Measurements from ENCODE around the gene TRAF4. TPM values are rescaled to one million over a fixed set of nuclear protein-coding genes. Genes with fewer than 3 reads are reported as not detected.
A peak's percentile ranks its signal among the peaks of the same experiment; 100 is the strongest.
"Not testable (repeated sequence)": the region's sequence is repeated elsewhere in the genome, so short reads cannot be mapped to it uniquely, and the experiment has no call there.

Gene TRAF4
- total RNA-seq, 2 experiments from 2014 or later, result 75.9 to 80.4 TPM

- CTCF ChIA-PET, result interaction anchor here (1.7 to 2.9 kb wide), 2 partner anchors 9 to 32 kb away, joined by 9 to 11 read pairs; no protein-coding TSS in a partner anchor
- no peak overlapping the region for H3K27ac Mint-ChIP-seq
- peaks cover 9% of the 10 kb centered on the region for H3K36me3 Mint-ChIP-seq (ENCODE audit: low read depth)
- H3K4me1 Mint-ChIP-seq (ENCODE audit: low read depth), result peaks cover 12% of the 10 kb centered on the region
- no peak overlapping the region for H3K4me3 Mint-ChIP-seq
- DNase-seq, result no peak
- no peaks in the 10 kb centered on the region for H3K9me3 Mint-ChIP-seq
- intact Hi-C loops (cut with micrococcal nuclease), result no loop called here
- no peaks in the 10 kb centered on the region for H3K27me3 Mint-ChIP-seq (ENCODE audit: low read depth)
These were observed 15.6 kb downstream of the TRAF4 start for GRCh38 chr17:28759256-28759865.

GRCh38 chr17:28760601-28761562, 17.1 kb downstream of the TRAF4 start:
- no peak overlapping the region for H3K27ac Mint-ChIP-seq
- H3K36me3 Mint-ChIP-seq (ENCODE audit: low read depth), result peaks cover 9% of the 10 kb centered on the region

GRCh38 chr17:28763137-28763799, 19.5 kb downstream of the TRAF4 start:
- DNase-seq, result no peak
- no peaks in the 10 kb centered on the region for H3K27me3 Mint-ChIP-seq (ENCODE audit: low read depth)
- H3K36me3 Mint-ChIP-seq (ENCODE audit: low read depth), result peaks cover 6% of the 10 kb centered on the region
- H3K4me3 Mint-ChIP-seq, result no peak overlapping the region
- H3K4me1 Mint-ChIP-seq (ENCODE audit: low read depth), result peaks cover 12% of the 10 kb centered on the region
- H3K9me3 Mint-ChIP-seq, result no peaks in the 10 kb centered on the region
- CTCF ChIA-PET, result interaction anchor here (0.6 to 5.5 kb wide), 67 partner anchors 9 to 738 kb away, joined by 3 to 80 read pairs (median 5); partner anchors contain the start of genes DHRS13, FAM222B, FLOT2 and NEK8
- intact Hi-C loops (cut with micrococcal nuclease), result loop anchor here (1.0 to 5.0 kb wide), 8 partner anchors 36 to 354 kb away; partner anchors contain the start of genes DHRS13, FAM222B, NEK8 and TLCD1
- H3K27ac Mint-ChIP-seq, result no peak overlapping the region

More at GRCh38 chr17:28760601-28761562, 17.1 kb downstream of the TRAF4 start:
- H3K4me1 Mint-ChIP-seq (ENCODE audit: low read depth), result peaks cover 12% of the 10 kb centered on the region
- CTCF ChIA-PET, result interaction anchor here (0.6 to 4.8 kb wide), 6 partner anchors 9 to 192 kb away, joined by 3 to 26 read pairs (median 8); partner anchors contain the start of gene PHF12
- intact Hi-C loops (cut with micrococcal nuclease), result loop anchor here (5.0 kb wide), 2 partner anchors 34 to 356 kb away; partner anchors contain the start of genes NEK8 and TLCD1
- no peaks in the 10 kb centered on the region for H3K27me3 Mint-ChIP-seq (ENCODE audit: low read depth)
- no peak overlapping the region for H3K4me3 Mint-ChIP-seq
- no peaks in the 10 kb centered on the region for H3K9me3 Mint-ChIP-seq
- no peak for DNase-seq

- peak; percentile 93 for DNase-seq
- Mint-ChIP-seq H3K36me3 (ENCODE audit: low read depth) (peaks cover 4% of the 10 kb centered on the region), H3K4me3 (no peak overlapping the region), H3K9me3 (no peaks in the 10 kb centered on the region), H3K27ac (no peak overlapping the region), H3K4me1 (ENCODE audit: low read depth) (peaks cover 12% of the 10 kb centered on the region), H3K27me3 (ENCODE audit: low read depth) (no peaks in the 10 kb centered on the region)
- CTCF ChIA-PET, result interaction anchor here (0.6 to 5.5 kb wide), 69 partner anchors 9 to 738 kb away, joined by 3 to 80 read pairs (median 5); partner anchors contain the start of genes BLTP2, DHRS13, FAM222B and FLOT2
- intact Hi-C loops (cut with micrococcal nuclease), result loop anchor here (1.0 to 5.0 kb wide), 8 partner anchors 37 to 353 kb away; partner anchors contain the start of genes DHRS13, FAM222B, NEK8 and TLCD1
These were observed 20.0 kb downstream of the TRAF4 start for GRCh38 chr17:28763804-28764266.

- CTCF ChIA-PET, result interaction anchor here (0.6 to 5.5 kb wide), 32 partner anchors 9 to 188 kb away, joined by 3 to 80 read pairs (median 12); partner anchors contain the start of genes BLTP2, DHRS13, FAM222B and FLOT2
- Mint-ChIP-seq H3K27ac (no peak overlapping the region), H3K4me1 (ENCODE audit: low read depth) (peaks cover 12% of the 10 kb centered on the region), H3K4me3 (no peak overlapping the region), H3K9me3 (no peaks in the 10 kb centered on the region), H3K36me3 (ENCODE audit: low read depth) (peaks cover 2% of the 10 kb centered on the region), H3K27me3 (ENCODE audit: low read depth) (no peaks in the 10 kb centered on the region)
- no peak for DNase-seq
- intact Hi-C loops (cut with micrococcal nuclease), result no loop called here
These were observed 21.2 kb downstream of the TRAF4 start for GRCh38 chr17:28765038-28765437.

GRCh38 chr17:28773736-28774135, 29.9 kb downstream of the TRAF4 start:
- Mint-ChIP-seq H3K27me3 (ENCODE audit: low read depth) (no peaks in the 10 kb centered on the region), H3K36me3 (ENCODE audit: low read depth) (peaks cover 2% of the 10 kb centered on the region), H3K4me3 (no peak overlapping the region), H3K4me1 (ENCODE audit: low read depth) (peaks cover 21% of the 10 kb centered on the region), H3K27ac (no peak overlapping the region), H3K9me3 (no peaks in the 10 kb centered on the region)
- DNase-seq, result no peak
- intact Hi-C loops (cut with micrococcal nuclease), result no loop called here
- CTCF ChIA-PET, result interaction anchor here (0.6 to 5.8 kb wide), 10 partner anchors 9 to 276 kb away, joined by 3 to 61 read pairs (median 4); no protein-coding TSS in a partner anchor

GRCh38 chr17:28774206-28774605, 30.4 kb downstream of the TRAF4 start:
- no peaks in the 10 kb centered on the region for H3K27me3 Mint-ChIP-seq (ENCODE audit: low read depth)
- peaks cover 4% of the 10 kb centered on the region for H3K36me3 Mint-ChIP-seq (ENCODE audit: low read depth)
- CTCF ChIA-PET, result interaction anchor here (0.6 to 5.8 kb wide), 11 partner anchors 10 to 276 kb away, joined by 3 to 61 read pairs (median 4); no protein-coding TSS in a partner anchor
- intact Hi-C loops (cut with micrococcal nuclease), result no loop called here
- DNase-seq, result no peak
- no peak overlapping the region for H3K4me3 Mint-ChIP-seq
- H3K4me1 Mint-ChIP-seq (ENCODE audit: low read depth), result peaks cover 26% of the 10 kb centered on the region
- no peaks in the 10 kb centered on the region for H3K9me3 Mint-ChIP-seq
- H3K27ac Mint-ChIP-seq, result no peak overlapping the region

- H3K9me3 Mint-ChIP-seq, result no peaks in the 10 kb centered on the region
- intact Hi-C loops (cut with micrococcal nuclease), result no loop called here
- no peak for DNase-seq
- no peaks in the 10 kb centered on the region for H3K27me3 Mint-ChIP-seq (ENCODE audit: low read depth)
- peaks cover 31% of the 10 kb centered on the region for H3K4me1 Mint-ChIP-seq (ENCODE audit: low read depth)
- H3K4me3 Mint-ChIP-seq, result no peak overlapping the region
- H3K27ac Mint-ChIP-seq, result peak overlapping the region; percentile 6
- peaks cover 10% of the 10 kb centered on the region for H3K36me3 Mint-ChIP-seq (ENCODE audit: low read depth)
- CTCF ChIA-PET, result interaction anchor here (2.4 to 5.8 kb wide), 2 partner anchors 13 kb away, joined by 7 to 61 read pairs; no protein-coding TSS in a partner anchor
These were observed 33.4 kb downstream of the TRAF4 start for GRCh38 chr17:28777178-28777577.

- H3K27ac Mint-ChIP-seq; H3K9me3 Mint-ChIP-seq; intact Hi-C loops (cut with micrococcal nuclease); H3K27me3 Mint-ChIP-seq (ENCODE audit: low read depth); H3K36me3 Mint-ChIP-seq (ENCODE audit: low read depth); H3K4me3 Mint-ChIP-seq; DNase-seq: not testable (repeated sequence)
- peaks cover 32% of the 10 kb centered on the region for H3K4me1 Mint-ChIP-seq (ENCODE audit: low read depth)
- CTCF ChIA-PET, result interaction anchor here (0.6 to 2.4 kb wide), 2 partner anchors 16 to 702 kb away, joined by 4 to 7 read pairs; no protein-coding TSS in a partner anchor
These were observed 35.8 kb downstream of the TRAF4 start for GRCh38 chr17:28779601-28780000.

- Mint-ChIP-seq H3K4me3 (no peak overlapping the region), H3K4me1 (ENCODE audit: low read depth) (peaks cover 16% of the 10 kb centered on the region), H3K36me3 (ENCODE audit: low read depth) (peaks cover 7% of the 10 kb centered on the region), H3K27ac (no peak overlapping the region), H3K27me3 (ENCODE audit: low read depth) (no peaks in the 10 kb centered on the region), H3K9me3 (no peaks in the 10 kb centered on the region)
- CTCF ChIA-PET, result interaction anchor here (0.6 to 1.1 kb wide), 2 partner anchors 11 to 20 kb away, joined by 3 read pairs; no protein-coding TSS in a partner anchor
- DNase-seq, result no peak
- intact Hi-C loops (cut with micrococcal nuclease), result no loop called here
These were observed 39.4 kb downstream of the TRAF4 start for GRCh38 chr17:28783161-28783560.

- intact Hi-C loops (cut with micrococcal nuclease), result no loop called here
- Mint-ChIP-seq H3K4me3 (no peak overlapping the region), H3K27me3 (ENCODE audit: low read depth) (no peaks in the 10 kb centered on the region), H3K36me3 (ENCODE audit: low read depth) (no peaks in the 10 kb centered on the region), H3K27ac (no peak overlapping the region), H3K9me3 (no peaks in the 10 kb centered on the region), H3K4me1 (ENCODE audit: low read depth) (peaks cover 23% of the 10 kb centered on the region)
- DNase-seq, result no peak
- CTCF ChIA-PET, result interaction anchor here (0.6 to 3.6 kb wide), 6 partner anchors 13 to 115 kb away, joined by 3 to 18 read pairs (median 4); partner anchors contain the start of genes DHRS13, FAM222B and TLCD1
These were observed 44.3 kb downstream of the TRAF4 start for GRCh38 chr17:28788100-28788499.
